Loucy (cell line): ENCODE data around the gene NAGPA.

Experiments used
- CTCF ChIP-seq: fragments of 200-600 bp; sonication (generic); conservative IDR thresholded peaks from 2 replicates; pipeline ENCODE4 v1.5.1; 2014; ENCODE audit warnings: mild to moderate bottlenecking, antibody characterized with exemption, low read length
- EZH2phosphoT487 ChIP-seq: fragments of 200-600 bp; IDR thresholded peaks from 2 replicates; pipeline ENCODE4 v1.6.1; 2018; ENCODE audit warnings: antibody characterized with exemption, mild to moderate bottlenecking, moderate library complexity, borderline replicate concordance

GRCh38 chr16:5071681-5072333 lies 38.1 kb upstream of the NAGPA start, which contains the start of gene ALG1:
- TF ChIP-seq CTCF (no peak), EZH2phosphoT487 (no peak)
